Endothelial cell of hepatic sinusoid (primary cell): ENCODE measurements around the gene PPP2R2C.

ENCODE experiments used
- in situ Hi-C: cut with HindIII; loops from 2 replicates; pipeline ENCODE4 v1.10.0; 2017; ENCODE audit warnings: low sequenced_read_pairs

Gene PPP2R2C

DNA sequence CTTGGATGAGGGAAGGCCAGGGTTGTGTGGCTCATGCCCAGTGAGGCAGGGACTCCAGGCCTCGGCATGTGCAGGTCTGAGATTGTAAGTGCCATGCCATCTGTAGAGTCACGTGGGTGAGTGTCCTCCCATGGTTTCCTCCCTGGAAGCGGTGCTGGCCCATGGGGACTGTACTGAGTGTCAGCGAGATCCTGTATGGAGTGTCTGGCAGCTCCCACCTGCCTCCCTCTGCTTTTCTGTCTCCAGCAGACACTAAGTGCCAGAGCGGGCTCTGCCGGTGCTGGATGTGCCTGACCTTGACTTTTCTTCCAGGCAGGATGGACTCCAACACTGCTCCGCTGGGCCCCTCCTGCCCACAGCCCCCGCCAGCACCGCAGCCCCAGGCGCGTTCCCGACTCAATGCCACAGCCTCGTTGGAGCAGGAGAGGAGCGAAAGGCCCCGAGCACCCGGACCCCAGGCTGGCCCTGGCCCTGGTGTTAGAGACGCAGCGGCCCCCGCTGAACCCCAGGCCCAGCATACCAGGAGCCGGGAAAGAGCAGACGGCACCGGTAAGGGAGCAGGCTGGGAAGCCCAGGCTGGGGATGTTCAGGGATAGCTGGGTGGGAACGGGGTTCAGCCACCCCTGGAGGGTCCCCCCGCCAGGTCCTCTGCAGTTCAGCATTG, 195.1 kb downstream of the PPP2R2C start:
- in situ Hi-C loops, result no loop called here

DNA sequence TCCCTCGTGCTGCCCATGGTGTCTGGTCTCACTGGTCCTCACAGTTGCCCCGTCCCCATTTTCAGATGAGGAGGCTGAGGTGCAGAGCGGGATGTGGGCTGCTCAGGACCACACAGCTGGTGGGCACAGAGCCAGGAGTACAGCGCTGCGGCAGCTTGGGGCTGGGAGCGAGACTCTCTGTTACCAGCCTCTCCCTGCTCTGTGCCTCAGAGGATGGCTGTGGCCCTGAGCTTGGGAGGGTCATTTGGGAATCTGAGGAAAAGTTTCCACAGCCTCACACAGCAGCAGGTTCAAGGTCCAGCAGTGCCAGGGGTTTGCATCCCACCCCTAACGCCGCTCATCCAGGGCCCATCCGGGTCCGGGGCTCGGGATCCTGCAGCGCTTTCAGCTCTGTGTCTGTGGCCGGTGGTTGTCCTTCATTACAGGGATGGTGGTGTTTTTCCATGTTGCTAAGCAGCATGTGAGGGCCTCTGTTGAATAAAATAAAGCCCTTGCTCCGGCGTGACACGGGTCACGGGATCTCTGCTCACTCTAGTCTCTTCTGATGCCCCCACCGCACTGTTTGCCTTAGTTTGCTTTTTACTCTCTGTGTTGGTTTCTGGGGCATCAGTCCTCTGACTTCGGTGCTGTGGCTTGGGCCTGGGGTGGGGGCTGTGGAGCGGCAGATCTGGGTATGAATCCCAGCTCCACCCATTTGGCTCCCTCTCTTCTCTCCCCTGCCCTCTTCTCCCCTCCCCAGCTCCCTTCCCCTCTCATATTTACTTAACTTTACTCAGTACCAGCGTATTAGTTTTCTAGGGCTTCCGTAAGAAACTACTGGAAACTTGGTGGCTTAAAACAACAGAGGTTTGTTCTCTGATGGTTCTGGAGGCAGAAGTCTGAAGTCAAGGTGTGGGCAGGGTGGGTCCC, 196.3 kb downstream of the PPP2R2C start:
- in situ Hi-C loops, result no loop called here

DNA sequence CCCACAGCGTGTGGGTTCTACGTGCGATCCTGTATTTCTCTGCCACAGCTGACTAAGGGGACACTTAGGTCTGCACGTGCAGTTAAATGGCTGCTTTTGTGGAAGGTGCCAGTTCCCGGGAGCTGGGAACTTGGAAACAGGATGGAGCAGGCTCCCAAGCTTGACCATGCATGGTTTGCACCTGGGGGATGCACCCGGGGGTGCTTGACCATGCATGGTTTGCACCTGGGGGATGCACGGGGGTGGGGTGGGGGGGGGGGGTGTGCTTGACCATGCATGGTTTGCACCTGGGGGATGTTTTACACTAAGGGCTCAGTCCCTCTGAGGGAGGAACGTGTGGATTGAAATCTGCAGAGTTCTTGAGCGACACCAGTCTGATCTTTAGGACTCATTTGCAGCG, 197.1 kb downstream of the PPP2R2C start:
- in situ Hi-C loops, result no loop called here

DNA sequence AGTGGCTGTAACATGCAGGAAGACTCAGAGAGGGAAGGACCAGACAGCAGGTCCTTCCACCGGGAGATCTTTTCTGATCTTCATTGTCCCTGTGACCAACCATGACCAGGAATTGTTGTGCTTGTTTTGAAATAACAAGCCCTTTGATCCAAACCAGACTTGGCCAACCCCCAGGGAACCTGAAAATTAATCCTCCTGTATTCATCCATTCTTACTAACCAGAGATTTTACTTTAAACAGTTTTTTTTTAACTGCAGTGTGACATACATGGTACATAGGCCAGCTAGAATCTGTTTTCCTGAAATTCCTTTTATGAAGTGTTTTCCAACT, 198.8 kb downstream of the PPP2R2C start:
- in situ Hi-C loops, result no loop called here

DNA sequence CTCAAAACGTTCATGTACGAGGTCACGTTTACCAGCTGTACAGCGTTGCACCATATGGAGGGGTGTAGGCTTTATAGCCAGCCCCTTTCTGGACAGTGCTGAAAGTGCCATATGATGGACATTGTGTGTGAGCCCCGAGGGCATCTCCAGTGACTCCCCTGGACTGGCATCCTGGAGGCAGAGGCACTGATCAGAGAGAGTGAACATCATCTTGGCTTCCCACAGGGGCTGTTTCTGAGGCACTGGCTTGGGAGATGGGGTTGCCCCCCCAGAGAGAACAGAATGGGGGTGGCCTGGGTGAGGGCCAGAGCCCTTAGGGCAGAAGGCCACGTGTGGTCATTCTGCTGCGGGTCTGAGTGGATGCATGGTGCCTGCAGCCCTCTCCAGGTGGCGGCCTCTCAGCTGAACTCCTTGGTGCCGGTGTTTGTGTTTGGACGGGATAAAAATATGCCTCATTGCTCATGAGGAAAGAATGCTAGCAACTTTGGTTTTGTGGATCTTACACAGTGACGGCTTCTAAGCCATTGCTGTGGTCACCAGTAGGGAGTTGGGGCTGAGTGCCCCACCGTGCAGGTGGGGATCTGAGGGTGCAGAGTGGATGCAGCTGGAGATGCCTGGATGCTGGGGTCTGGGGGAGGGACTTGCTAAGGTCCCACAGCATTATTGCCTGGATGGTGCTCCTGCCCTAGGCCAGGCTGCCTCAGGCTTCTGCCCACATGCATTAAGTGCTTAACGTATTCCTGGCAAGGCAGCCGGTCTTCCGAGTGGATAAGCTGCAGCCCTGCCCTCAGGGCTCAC, 199.4 kb downstream of the PPP2R2C start:
- in situ Hi-C loops, result no loop called here

DNA sequence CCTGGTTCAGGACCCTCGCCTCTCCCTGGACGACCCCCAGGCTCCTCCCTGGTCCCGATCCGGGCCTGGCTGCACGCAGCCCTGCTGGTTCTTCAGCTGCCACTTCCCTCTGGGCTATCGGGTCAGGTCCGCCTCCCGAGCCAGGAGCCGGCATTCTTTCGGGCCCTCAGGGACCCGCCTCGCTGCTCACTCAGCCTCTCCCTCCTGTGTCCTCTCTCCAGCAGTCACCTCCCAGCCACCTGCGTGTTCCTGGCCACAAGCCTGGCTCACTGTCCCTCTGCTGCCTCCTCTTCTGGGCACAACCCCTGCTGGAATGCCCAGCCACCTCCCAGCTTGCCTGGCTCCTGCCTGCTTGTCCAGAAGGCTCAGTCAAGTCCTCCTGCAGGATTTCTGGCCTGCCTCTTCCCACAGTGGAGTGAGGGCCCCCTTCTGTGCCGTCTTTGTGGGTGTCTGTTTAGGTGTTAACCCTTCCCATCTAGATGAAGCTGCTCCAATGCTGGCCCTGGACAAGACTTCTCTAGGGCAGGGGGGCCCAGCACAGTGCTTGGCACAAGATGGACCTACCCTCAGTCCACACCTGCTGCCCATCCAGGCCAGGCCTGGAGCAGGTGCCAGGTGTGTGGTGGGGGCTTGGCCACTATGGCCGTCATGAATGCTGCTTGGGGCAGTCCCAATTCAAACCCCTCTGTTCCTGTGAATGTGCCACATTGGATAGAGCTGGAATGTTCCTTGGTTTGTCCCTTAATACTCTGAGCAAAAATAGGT, 200.5 kb downstream of the PPP2R2C start:
- in situ Hi-C loops, result no loop called here

DNA sequence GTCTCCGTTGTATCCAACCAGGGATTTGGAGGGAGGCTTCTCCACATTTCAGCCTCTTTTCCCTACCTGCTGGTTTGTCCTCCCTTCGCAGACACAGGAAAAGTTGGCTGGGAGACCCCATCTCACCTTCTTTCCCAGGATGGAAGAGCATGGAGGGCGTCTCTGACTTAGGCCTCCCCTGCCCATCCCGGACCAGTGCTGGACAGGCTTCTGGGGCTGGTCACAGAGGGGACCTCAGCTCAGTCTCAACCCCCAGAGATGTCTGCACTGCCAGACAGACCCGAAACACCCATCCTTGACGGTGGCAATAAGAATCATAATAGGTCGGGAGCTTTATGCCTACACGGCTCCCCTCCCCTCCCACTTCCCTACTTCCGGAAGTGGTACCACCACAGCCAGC, 201.2 kb downstream of the PPP2R2C start:
- in situ Hi-C loops, result no loop called here

DNA sequence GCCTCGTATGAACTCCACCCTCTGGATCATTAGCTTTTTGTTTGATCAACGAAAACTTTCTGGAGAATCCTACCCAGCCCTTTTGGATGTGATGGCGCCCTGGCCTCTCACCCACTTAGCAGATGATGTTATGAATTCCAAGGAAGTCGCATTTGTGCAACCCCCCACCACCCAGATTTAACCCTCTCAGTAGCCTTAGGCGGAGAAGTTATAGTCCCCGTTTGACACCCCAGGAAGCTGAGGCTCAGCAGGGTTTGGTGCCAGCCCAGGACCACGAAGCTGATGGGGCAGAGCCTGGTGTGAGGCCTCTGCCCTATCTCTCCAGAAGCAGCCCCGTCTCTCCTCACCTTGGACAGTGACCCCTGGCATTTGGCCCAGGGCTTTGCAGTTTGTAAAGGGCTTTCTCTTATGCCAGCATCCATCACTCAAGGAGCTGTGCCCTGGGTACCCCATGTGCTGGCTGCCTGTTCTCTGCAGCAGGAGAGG, 201.7 kb downstream of the PPP2R2C start:
- in situ Hi-C loops, result no loop called here
